Measurements from ENCODE around the gene NQO2. TPM values are rescaled to one million over a fixed set of nuclear protein-coding genes. Genes with fewer than 3 reads are reported as not detected.
"Not testable (repeated sequence)": the region's sequence is repeated elsewhere in the genome, so short reads cannot be mapped to it uniquely, and the experiment has no call there.

Gene NQO2
- total RNA-seq, 1 donor from 2014 or later: 19.1 TPM

DNA sequence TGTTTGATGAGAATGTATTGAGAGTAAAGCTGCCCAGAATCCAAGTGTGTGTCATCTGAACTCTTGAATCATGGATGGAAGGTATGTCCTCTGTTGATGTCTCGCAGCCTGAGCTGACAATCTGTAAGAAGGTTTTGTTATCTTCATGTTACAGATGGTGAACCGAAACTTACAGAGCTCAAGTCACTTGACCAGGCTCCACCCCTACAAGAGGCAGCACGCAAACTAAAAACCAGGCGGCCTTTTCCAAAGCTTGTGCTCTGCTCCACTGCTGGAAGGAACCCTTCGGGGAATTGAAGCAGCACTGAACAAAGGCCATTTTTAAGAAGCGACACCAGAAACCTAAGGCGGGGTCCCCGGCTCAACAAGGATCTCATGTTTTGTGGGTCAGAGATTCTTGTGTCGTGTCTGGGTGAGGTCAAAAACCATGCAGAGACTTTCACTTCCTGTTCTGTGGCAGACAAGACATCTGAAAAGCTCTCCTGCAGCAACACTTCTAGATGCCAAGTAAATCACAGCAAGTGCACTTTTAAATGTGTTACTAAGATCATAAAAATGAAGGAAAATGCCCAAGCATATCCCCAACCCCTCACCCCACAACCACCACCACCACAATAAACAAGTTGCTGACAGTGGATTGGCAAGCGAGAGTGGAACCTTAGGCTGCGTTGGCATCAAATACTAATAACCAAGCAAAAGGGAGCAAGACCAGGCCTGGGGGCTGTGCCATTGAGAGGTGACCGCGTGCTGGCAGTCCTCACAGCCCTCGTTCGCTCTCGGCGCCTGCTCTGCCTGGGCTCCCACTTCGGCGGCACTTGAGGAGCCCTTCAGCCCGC lies 27.3 kb downstream of the NQO2 start:
- Mint-ChIP-seq H3K4me3 (no peak overlapping the region), H3K27ac (no peak overlapping the region), H3K4me1 (ENCODE audit: unreplicated experiment) (peaks cover 16% of the 10 kb centered on the region), H3K9me3 (peaks cover 7% of the 10 kb centered on the region), H3K36me3 (peaks cover 7% of the 10 kb centered on the region), H3K27me3 (no peaks in the 10 kb centered on the region)
- TF ChIP-seq, protein P1, sequence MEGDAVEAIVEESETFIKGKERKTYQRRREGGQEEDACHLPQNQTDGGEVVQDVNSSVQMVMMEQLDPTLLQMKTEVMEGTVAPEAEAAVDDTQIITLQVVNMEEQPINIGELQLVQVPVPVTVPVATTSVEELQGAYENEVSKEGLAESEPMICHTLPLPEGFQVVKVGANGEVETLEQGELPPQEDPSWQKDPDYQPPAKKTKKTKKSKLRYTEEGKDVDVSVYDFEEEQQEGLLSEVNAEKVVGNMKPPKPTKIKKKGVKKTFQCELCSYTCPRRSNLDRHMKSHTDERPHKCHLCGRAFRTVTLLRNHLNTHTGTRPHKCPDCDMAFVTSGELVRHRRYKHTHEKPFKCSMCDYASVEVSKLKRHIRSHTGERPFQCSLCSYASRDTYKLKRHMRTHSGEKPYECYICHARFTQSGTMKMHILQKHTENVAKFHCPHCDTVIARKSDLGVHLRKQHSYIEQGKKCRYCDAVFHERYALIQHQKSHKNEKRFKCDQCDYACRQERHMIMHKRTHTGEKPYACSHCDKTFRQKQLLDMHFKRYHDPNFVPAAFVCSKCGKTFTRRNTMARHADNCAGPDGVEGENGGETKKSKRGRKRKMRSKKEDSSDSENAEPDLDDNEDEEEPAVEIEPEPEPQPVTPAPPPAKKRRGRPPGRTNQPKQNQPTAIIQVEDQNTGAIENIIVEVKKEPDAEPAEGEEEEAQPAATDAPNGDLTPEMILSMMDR (conservative IDR thresholded peaks at IDR 0.05): no peak
- peak; percentile 18 for DNase-seq (ENCODE audit: extremely low spot score, unreplicated experiment)

DNA sequence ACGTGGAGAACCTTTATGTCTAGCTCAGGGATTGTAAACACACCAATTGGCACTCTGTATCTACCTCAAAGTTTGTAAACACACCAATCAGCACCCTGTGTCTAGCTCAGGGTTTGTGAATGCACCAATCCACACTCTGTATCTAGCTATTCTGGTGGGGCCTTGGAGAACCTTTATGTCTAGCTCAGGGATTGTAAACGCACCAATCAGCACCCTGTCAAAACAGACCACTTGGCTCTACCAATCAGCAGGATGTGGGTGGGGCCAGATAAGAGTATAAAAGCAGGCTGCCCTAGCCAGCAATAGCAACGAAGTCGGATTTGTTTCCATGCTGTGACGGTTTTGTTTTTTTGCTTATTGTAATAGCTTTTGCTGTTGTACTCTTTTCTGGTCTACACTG lies 28.5 kb downstream of the NQO2 start:
- not testable (repeated sequence) for H3K27me3 Mint-ChIP-seq; H3K36me3 Mint-ChIP-seq; DNase-seq (ENCODE audit: extremely low spot score, unreplicated experiment); H3K27ac Mint-ChIP-seq; H3K9me3 Mint-ChIP-seq; H3K4me3 Mint-ChIP-seq
- peaks cover 16% of the 10 kb centered on the region for H3K4me1 Mint-ChIP-seq (ENCODE audit: unreplicated experiment)

DNA sequence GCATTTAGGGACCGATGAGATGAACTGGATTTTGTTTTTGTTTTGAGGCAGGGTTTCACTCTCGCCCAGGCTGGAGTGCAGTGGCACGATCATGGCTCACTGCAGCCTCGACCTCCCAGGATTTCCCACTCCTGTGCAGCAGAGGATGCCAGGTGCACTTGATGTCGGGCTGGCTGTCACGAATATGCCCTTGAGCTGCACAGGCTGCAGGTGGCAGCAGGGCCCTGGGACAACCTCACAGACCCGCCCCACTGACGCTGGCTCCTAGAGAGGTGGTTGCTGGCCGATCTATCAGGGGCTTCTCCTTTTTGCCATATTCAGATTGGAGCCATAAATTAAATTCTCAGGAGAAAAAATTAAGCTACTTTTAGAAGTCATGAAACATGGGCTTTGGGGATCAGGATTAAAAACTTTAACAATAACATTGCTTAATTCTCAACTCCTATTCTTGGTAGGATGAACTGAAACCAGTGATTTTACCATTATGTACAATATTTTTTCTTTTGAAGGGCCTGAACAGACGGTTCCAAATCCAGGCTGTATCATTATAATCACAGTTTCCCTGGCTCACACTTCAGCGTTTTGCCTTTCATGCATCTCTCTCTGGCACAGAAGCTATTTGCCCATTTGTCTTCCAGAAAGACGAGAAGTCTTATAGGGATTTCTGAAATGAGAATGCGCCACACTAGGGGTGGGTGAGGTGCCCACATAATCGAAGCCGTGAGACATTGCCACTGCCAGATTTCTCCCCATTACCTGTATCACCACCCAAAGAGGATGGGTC lies 32.4 kb downstream of the NQO2 start:
- Mint-ChIP-seq H3K27ac (no peak overlapping the region), H3K4me1 (ENCODE audit: unreplicated experiment) (peaks cover 2% of the 10 kb centered on the region), H3K9me3 (no peaks in the 10 kb centered on the region), H3K27me3 (peaks cover 5% of the 10 kb centered on the region), H3K4me3 (no peak overlapping the region), H3K36me3 (no peaks in the 10 kb centered on the region)
- no peak for DNase-seq (ENCODE audit: extremely low spot score, unreplicated experiment)
- TF ChIP-seq, protein P1 (conservative IDR thresholded peaks at IDR 0.05): no peak

DNA sequence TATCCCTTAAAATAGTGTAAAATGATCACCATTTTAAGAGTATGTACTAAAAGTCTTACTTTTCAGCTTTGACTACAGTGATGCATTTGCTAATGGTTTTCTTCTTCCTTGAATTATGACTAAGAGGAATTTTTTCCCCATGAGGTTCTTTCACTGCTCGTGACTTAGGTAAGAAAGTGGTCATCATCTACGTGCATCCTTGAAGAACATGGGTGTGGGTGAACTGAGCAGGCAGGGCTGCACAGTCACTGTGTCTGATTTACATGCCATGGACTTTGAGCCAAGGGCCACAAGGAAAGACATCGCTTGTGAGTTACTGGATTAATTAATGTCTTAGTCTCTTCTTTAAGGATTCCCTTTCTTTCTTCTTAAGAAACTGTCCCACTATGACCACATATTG lies 33.3 kb downstream of the NQO2 start:
- H3K4me1 Mint-ChIP-seq (ENCODE audit: unreplicated experiment): no peaks in the 10 kb centered on the region
- H3K36me3 Mint-ChIP-seq: no peaks in the 10 kb centered on the region
- no peak for DNase-seq (ENCODE audit: extremely low spot score, unreplicated experiment)
- TF ChIP-seq, protein P1 (conservative IDR thresholded peaks at IDR 0.05): no peak
- H3K4me3 Mint-ChIP-seq: no peak overlapping the region
- no peaks in the 10 kb centered on the region for H3K9me3 Mint-ChIP-seq
- peaks cover 8% of the 10 kb centered on the region for H3K27me3 Mint-ChIP-seq
- H3K27ac Mint-ChIP-seq: no peak overlapping the region

DNA sequence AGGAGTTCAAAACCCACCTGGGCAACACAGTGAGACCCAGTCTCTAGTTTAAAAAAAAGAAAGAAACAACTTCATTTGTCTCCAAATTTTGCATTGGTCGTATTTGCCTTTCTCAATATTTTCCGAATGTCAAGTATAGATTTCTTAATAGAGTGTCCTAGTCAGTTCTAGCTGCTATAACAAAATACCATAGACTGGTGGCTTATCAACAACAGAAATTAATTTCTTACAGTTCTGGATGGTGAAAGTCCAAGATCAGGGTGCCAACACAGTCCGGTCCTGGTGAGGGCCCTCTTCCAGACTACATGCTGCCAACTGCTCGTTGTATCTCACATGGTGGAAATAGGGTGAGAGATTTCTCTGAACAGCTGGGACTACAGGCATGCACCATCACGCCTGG lies 34.0 kb downstream of the NQO2 start:
- TF ChIP-seq, protein P1 (conservative IDR thresholded peaks at IDR 0.05): no peak
- Mint-ChIP-seq H3K4me1 (ENCODE audit: unreplicated experiment) (no peaks in the 10 kb centered on the region), H3K27me3 (peaks cover 8% of the 10 kb centered on the region), H3K36me3 (no peaks in the 10 kb centered on the region), H3K4me3 (no peak overlapping the region), H3K27ac (no peak overlapping the region), H3K9me3 (no peaks in the 10 kb centered on the region)
- no peak for DNase-seq (ENCODE audit: extremely low spot score, unreplicated experiment)

DNA sequence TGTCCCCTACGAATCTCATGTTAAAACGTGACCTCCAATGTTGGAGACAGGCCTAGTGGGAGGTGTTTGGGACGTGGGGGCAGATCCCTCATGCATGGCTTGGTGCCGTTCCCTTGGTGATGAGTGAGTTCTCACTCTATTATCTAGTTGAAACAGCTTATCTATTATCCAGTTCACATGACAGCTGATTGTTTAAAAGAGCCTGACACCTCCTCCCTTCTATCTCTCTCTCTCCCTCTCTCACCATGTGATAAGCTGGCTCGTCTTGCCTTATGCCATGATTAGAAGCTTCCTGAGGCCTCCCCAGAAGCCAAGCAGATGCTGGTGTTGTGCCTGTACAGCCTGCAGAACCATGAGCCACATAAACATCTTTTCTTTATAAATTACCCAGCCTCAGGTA lies 35.7 kb downstream of the NQO2 start:
- Mint-ChIP-seq H3K4me3 (no peak overlapping the region), H3K27me3 (peaks cover 8% of the 10 kb centered on the region), H3K9me3 (no peaks in the 10 kb centered on the region), H3K4me1 (ENCODE audit: unreplicated experiment) (no peaks in the 10 kb centered on the region), H3K27ac (no peak overlapping the region), H3K36me3 (no peaks in the 10 kb centered on the region)
- TF ChIP-seq, protein P1 (conservative IDR thresholded peaks at IDR 0.05): no peak
- no peak for DNase-seq (ENCODE audit: extremely low spot score, unreplicated experiment)

Measured in type B pancreatic cell (in vitro differentiated cells).